ENCODE measurements around the gene LDB2.

DNA sequence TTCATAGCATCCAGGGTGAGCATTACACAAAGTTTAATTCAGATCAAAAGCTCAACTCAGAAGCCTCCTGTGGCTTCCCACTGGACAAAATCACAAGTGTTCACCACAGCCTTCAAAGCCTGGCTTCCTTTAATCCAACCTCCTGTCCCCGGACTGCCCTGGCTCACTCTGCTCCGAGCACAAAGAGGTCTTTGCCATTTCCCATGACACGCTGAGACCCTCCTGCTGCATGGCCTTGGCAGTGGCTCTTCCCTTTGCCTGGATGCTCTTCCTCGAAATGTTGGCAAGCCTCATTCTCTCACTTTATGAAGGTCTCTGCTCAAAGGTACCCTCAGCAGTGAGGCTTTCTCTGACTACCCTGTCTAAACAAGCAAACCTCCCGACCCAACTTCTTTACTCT lies 41.0 kb downstream of the LDB2 start:
- no peak for TF ChIP-seq POLR2A (IDR thresholded peaks at IDR 0.05)
- TF ChIP-seq, protein P1, sequence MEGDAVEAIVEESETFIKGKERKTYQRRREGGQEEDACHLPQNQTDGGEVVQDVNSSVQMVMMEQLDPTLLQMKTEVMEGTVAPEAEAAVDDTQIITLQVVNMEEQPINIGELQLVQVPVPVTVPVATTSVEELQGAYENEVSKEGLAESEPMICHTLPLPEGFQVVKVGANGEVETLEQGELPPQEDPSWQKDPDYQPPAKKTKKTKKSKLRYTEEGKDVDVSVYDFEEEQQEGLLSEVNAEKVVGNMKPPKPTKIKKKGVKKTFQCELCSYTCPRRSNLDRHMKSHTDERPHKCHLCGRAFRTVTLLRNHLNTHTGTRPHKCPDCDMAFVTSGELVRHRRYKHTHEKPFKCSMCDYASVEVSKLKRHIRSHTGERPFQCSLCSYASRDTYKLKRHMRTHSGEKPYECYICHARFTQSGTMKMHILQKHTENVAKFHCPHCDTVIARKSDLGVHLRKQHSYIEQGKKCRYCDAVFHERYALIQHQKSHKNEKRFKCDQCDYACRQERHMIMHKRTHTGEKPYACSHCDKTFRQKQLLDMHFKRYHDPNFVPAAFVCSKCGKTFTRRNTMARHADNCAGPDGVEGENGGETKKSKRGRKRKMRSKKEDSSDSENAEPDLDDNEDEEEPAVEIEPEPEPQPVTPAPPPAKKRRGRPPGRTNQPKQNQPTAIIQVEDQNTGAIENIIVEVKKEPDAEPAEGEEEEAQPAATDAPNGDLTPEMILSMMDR (IDR thresholded peaks at IDR 0.05), result no peak
